ENCODE results near the gene GATA2.
A peak's percentile ranks its signal among the peaks of the same experiment; 100 is the strongest.

GATA2 gene

GRCh38 chr3:128452678-128453275 is 40.2 kb downstream of the GATA2 start:
- no peak overlapping the region for H3K9ac ChIP-seq (ENCODE audit: low read depth, low read length, poor library complexity, severe bottlenecking)
- TF ChIP-seq CTCF (conservative IDR thresholded peaks at IDR 0.05; ENCODE audit: low read length) (no peak), EZH2phosphoT487 (IDR thresholded peaks at IDR 0.05; ENCODE audit: borderline replicate concordance) (no peak)
- no peaks in the 10 kb centered on the region for H4K20me1 ChIP-seq (ENCODE audit: insufficient read depth, low read length, poor library complexity, severe bottlenecking)
- peaks cover 10% of the 10 kb centered on the region for H3K4me1 ChIP-seq (ENCODE audit: insufficient read depth, low read length, poor library complexity, severe bottlenecking)
- H3K4me3 ChIP-seq (ENCODE audit: low read length, poor library complexity, severe bottlenecking) = no peak overlapping the region
- H3K27me3 ChIP-seq (ENCODE audit: insufficient read depth, low read length, poor library complexity, severe bottlenecking) = no peaks in the 10 kb centered on the region
- H3K36me3 ChIP-seq (ENCODE audit: insufficient read depth, low read length) = no peaks in the 10 kb centered on the region
- no peaks in the 10 kb centered on the region for H3K9me3 ChIP-seq (ENCODE audit: insufficient read depth, low read depth, low read length)
- no peaks in the 10 kb centered on the region for H3K9me2 ChIP-seq (replicated peaks; ENCODE audit: low read depth, low read length)
- H3K4me2 ChIP-seq (ENCODE audit: low read depth, low read length, poor library complexity, severe bottlenecking) = no peak overlapping the region
- H3F3A ChIP-seq (ENCODE audit: low read depth) = no peaks in the 10 kb centered on the region
- no peak overlapping the region for H2AFZ ChIP-seq (ENCODE audit: low read length)
- no peaks in the 10 kb centered on the region for H3K79me2 ChIP-seq (ENCODE audit: insufficient read depth, low read length)

- Histone ChIP-seq H3F3A (ENCODE audit: low read depth) (no peaks in the 10 kb centered on the region), H3K27me3 (ENCODE audit: insufficient read depth, low read length, poor library complexity, severe bottlenecking) (no peaks in the 10 kb centered on the region), H3K79me2 (ENCODE audit: insufficient read depth, low read length) (no peaks in the 10 kb centered on the region), H3K36me3 (ENCODE audit: insufficient read depth, low read length) (no peaks in the 10 kb centered on the region), H3K4me3 (ENCODE audit: low read length, poor library complexity, severe bottlenecking) (no peak overlapping the region), H3K4me2 (ENCODE audit: low read depth, low read length, poor library complexity, severe bottlenecking) (no peak overlapping the region), H3K9me3 (ENCODE audit: insufficient read depth, low read depth, low read length) (no peaks in the 10 kb centered on the region), H4K20me1 (ENCODE audit: insufficient read depth, low read length, poor library complexity, severe bottlenecking) (no peaks in the 10 kb centered on the region), H3K4me1 (ENCODE audit: insufficient read depth, low read length, poor library complexity, severe bottlenecking) (peaks cover 16% of the 10 kb centered on the region), H3K9ac (ENCODE audit: low read depth, low read length, poor library complexity, severe bottlenecking) (no peak overlapping the region), H3K9me2 (replicated peaks; ENCODE audit: low read depth, low read length) (no peaks in the 10 kb centered on the region), H2AFZ (ENCODE audit: low read length) (no peak overlapping the region)
- TF ChIP-seq EZH2phosphoT487 (IDR thresholded peaks at IDR 0.05; ENCODE audit: borderline replicate concordance) (no peak), CTCF (conservative IDR thresholded peaks at IDR 0.05; ENCODE audit: low read length) (no peak)
Observed at GRCh38 chr3:128452120-128452519, 40.9 kb downstream of the GATA2 start.

DNA sequence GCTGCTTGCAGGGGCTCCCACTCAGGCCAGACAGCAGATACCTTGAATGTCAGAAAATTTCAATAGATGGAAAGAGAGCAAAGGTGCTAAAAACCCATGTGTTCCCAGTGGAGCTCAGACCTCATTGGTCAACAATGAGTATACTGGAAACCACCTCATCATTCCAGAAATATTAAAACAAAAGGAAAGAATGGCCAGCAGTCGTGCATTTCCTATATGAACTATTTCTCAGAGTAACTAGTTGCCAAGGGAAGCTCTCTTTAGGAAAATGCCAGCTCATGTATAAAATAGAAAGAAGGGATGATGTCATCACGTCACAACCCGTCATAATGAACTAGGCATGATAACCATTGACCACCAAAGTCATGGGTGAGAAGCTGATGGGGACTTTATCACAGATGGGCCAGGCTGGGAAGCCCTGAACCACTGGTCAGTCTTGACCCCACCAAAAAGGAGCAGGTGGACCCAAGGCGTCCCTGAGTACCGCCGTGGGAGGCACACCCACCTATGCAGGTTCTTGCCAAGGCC is 43.8 kb downstream of the GATA2 start:
- no peak for TF ChIP-seq CTCF (conservative IDR thresholded peaks at IDR 0.05; ENCODE audit: low read length)
- no peaks in the 10 kb centered on the region for H3K36me3 ChIP-seq (ENCODE audit: insufficient read depth, low read length)
- H4K20me1 ChIP-seq (ENCODE audit: insufficient read depth, low read length, poor library complexity, severe bottlenecking) = no peaks in the 10 kb centered on the region
- H3K9me3 ChIP-seq (ENCODE audit: insufficient read depth, low read depth, low read length) = no peaks in the 10 kb centered on the region
- no peaks in the 10 kb centered on the region for H3K27me3 ChIP-seq (ENCODE audit: insufficient read depth, low read length, poor library complexity, severe bottlenecking)
- no peaks in the 10 kb centered on the region for H3K79me2 ChIP-seq (ENCODE audit: insufficient read depth, low read length)
- H3K4me3 ChIP-seq (ENCODE audit: low read length, poor library complexity, severe bottlenecking) = peak overlapping the region; percentile 30
- H3F3A ChIP-seq (ENCODE audit: low read depth) = no peaks in the 10 kb centered on the region
- H3K4me1 ChIP-seq (ENCODE audit: insufficient read depth, low read length, poor library complexity, severe bottlenecking) = peaks cover 16% of the 10 kb centered on the region
- no peak overlapping the region for H3K9ac ChIP-seq (ENCODE audit: low read depth, low read length, poor library complexity, severe bottlenecking)
- no peaks in the 10 kb centered on the region for H3K9me2 ChIP-seq (replicated peaks; ENCODE audit: low read depth, low read length)
- peak overlapping the region; percentile 51 for H3K4me2 ChIP-seq (ENCODE audit: low read depth, low read length, poor library complexity, severe bottlenecking)
- no peak overlapping the region for H2AFZ ChIP-seq (ENCODE audit: low read length)

Data from Loucy (cell line).